Measurements from ENCODE around the gene KRR1.

The KRR1 gene

DNA sequence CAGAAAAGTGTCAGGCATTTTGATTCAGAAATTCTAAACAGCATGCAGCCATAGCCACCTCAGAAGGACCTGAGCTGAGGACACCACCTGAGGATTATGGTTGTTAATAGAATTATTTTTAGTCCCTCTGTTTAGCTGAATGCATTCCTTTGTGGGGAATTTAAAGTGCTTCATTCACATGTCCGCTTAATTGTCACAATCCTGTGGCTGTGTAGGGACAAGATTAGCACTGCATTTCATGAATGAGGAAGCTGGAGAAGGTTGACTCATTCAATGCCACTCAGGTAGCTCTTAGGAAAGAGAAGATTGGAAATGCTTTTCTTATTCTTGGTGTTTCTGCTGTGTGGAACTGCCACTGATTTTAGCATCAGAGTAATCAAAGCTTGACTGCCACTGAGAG is 42.0 kb upstream of the KRR1 start:
- no peak overlapping the region for H3K4me3 ChIP-seq (ENCODE audit: low read depth, low read length)
- TF ChIP-seq, protein P1, sequence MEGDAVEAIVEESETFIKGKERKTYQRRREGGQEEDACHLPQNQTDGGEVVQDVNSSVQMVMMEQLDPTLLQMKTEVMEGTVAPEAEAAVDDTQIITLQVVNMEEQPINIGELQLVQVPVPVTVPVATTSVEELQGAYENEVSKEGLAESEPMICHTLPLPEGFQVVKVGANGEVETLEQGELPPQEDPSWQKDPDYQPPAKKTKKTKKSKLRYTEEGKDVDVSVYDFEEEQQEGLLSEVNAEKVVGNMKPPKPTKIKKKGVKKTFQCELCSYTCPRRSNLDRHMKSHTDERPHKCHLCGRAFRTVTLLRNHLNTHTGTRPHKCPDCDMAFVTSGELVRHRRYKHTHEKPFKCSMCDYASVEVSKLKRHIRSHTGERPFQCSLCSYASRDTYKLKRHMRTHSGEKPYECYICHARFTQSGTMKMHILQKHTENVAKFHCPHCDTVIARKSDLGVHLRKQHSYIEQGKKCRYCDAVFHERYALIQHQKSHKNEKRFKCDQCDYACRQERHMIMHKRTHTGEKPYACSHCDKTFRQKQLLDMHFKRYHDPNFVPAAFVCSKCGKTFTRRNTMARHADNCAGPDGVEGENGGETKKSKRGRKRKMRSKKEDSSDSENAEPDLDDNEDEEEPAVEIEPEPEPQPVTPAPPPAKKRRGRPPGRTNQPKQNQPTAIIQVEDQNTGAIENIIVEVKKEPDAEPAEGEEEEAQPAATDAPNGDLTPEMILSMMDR (IDR thresholded peaks at IDR 0.05; ENCODE audit: control insufficient read depth, extremely low read depth, insufficient read depth) = no peak
- no peak for DNase-seq (ENCODE audit: low read depth)

DNA sequence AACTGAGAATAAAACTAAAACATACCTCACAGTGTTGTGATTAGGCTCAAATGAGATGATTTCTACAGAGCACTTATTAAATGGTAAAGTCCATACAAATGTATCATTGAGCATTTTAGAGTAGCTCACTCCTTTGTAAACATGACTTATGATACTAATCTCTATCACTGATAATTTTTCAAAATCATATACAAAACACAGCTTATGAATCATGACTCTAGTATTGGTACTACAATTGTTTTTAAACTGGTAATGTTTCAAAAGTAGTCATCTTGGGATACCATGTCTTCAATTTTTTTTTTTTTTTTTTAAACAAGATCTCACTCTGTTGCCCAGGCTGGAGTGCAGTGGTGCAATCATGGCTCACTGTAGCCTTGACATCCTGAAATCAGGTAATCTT is 40.1 kb upstream of the KRR1 start:
- DNase-seq (ENCODE audit: low read depth) = no peak
- TF ChIP-seq, protein P1 (IDR thresholded peaks at IDR 0.05; ENCODE audit: control insufficient read depth, extremely low read depth, insufficient read depth) = no peak
- H3K4me3 ChIP-seq (ENCODE audit: low read depth, low read length) = no peak overlapping the region

DNA sequence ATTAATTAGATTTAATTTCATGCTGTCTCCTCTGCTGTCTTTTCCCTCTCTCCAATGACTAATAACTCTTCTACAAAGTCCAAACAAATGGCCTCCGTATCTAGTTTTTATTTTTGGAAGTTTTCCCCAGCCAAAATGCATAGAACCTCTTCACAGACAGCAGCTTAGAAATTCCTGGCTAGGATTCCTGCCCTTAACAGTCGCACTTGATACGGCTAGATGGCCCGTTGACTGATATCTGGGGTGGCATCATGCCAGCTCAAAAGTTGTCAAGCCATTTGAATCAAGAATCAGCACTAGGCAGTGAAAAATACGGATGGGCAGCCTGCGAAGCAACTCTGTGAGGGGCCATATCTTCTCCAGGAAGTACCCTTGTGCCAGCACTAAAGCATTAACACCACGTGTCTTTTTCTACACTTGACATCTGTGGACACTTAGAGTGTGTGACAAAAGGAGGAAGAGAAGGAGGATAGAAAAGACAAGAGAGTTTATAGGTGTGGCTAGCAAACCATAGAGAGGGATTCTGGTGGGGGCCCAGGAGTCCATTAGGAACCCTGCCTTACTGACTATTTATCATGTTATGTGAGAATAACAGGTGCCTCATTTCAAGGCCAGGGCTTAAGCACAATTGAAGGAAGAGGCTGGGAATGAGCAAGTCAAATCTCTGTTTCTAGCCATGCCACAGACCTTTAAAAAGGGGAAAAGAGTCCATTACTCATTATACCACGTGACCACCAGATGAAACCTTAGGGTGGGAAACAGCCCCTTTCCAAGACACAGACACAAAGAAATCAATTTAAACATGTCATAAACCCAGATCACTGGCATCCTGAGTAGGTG is 39.2 kb upstream of the KRR1 start:
- TF ChIP-seq, protein P1 (IDR thresholded peaks at IDR 0.05; ENCODE audit: control insufficient read depth, extremely low read depth, insufficient read depth) = no peak
- no peak overlapping the region for H3K4me3 ChIP-seq (ENCODE audit: low read depth, low read length)
- no peak for DNase-seq (ENCODE audit: low read depth)

DNA sequence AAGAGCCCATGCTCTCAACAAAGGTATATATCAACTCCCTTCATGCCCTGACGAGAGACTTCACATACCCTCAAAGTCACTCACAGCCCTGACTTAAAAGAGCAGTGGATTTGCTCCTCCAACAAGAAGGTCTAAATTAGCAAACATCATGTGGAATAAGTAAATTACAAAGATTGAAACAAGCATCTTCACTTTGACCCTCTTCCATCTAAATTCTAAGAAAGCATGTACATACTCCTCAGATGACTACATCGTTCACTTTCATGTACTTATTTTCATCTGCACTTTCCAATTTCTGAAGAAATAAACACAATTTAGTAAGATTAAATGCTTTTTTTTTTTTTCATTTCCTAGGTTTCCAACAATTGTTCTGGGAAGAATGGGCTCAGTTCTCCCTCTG is 38.6 kb upstream of the KRR1 start:
- TF ChIP-seq, protein P1 (IDR thresholded peaks at IDR 0.05; ENCODE audit: control insufficient read depth, extremely low read depth, insufficient read depth) = no peak
- H3K4me3 ChIP-seq (ENCODE audit: low read depth, low read length) = no peak overlapping the region
- DNase-seq (ENCODE audit: low read depth) = no peak

DNA sequence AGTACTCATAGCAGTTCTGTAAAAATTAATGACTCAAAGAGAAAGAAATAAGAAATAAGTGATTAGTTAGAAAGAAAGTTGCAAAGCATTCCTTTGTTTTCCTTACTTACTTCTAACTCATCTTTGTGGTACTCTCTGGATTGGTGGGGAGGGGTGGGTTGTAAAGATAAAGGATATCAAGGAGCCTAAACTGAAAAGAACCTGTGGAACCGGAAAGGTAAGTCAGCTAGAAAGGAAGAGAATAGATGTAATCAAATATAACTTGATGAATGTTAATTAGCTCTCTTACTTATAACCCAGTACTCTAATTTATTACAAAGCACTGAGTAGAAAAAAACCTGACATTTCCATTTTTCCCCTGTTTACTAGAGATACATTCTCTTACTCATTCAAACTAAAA is 37.5 kb upstream of the KRR1 start:
- no peak overlapping the region for H3K4me3 ChIP-seq (ENCODE audit: low read depth, low read length)
- peak; percentile 22 for DNase-seq (ENCODE audit: low read depth)
- TF ChIP-seq, protein P1 (IDR thresholded peaks at IDR 0.05; ENCODE audit: control insufficient read depth, extremely low read depth, insufficient read depth) = no peak

DNA sequence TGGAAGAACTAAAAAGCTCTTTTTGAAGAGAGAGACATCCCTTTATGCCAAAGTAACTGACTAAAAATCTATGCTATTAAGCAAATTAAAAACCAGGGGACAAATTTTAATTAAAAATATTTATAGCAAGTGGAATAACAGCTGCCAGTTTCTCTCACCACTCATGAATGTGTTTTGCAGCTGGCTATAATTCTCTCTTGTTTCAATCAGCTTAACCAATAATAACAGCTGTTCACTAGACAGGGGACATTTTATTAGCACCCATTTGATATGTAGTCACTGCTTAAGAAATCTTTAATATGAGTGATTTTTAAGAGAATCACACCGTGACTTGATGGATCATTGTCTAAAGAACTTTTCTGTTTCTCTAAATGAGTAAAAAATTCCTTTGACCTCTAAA is 34.2 kb upstream of the KRR1 start:
- TF ChIP-seq, protein P1 (IDR thresholded peaks at IDR 0.05; ENCODE audit: control insufficient read depth, extremely low read depth, insufficient read depth) = no peak
- no peak overlapping the region for H3K4me3 ChIP-seq (ENCODE audit: low read depth, low read length)
- DNase-seq (ENCODE audit: low read depth) = no peak

DNA sequence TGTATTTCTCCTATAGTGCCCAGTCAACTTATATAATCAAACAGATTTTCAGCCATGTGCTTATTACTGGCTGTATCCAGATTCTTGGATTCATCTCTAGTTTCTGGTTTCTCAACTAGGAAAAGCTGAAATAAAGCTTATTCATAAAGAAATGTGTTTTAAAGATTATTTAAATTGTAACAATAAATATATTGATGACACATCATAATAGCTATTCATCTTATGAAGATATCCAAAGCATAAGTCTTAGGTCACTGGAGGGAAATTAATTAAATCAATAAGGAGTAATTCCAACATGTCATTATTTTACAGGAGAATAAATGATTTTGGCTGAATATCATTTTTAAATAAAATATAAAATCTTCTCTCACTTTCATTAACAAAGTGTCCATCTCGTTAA is 32.1 kb upstream of the KRR1 start:
- no peak overlapping the region for H3K4me3 ChIP-seq (ENCODE audit: low read depth, low read length)
- TF ChIP-seq, protein P1 (IDR thresholded peaks at IDR 0.05; ENCODE audit: control insufficient read depth, extremely low read depth, insufficient read depth) = no peak
- DNase-seq (ENCODE audit: low read depth) = no peak

Data from LNCaP clone FGC (cell line).